Neural cell (in vitro differentiated cells): ENCODE measurements around the gene TRPM7.

Experiments
- CTCF ChIP-seq: fragments of 450-650 bp; IDR thresholded peaks from 2 replicates; pipeline ENCODE4 v1.5.1; 2014; ENCODE audit warnings: antibody characterized with exemption, mild to moderate bottlenecking, moderate library complexity; ENCODE audit not compliant: poor library complexity, severe bottlenecking
- POLR2AphosphoS5 ChIP-seq: IDR thresholded peaks from 2 replicates; pipeline ENCODE4 v1.6.1; 2012

GRCh38 chr15:50681467-50681866 is 5.1 kb downstream of the TRPM7 start:
- TF ChIP-seq CTCF (no peak), POLR2AphosphoS5 (no peak)
